DOHH2 (cell line): Measurements from ENCODE around the gene FNDC3A.

Experiments
- H3F3A ChIP-seq: fragments of 200-600 bp; sonication (generic), shearing (Covaris generic); 2 replicates; pipeline ENCODE4 v1.6.0; 2016; ENCODE audit warnings: antibody characterized with exemption, mild to moderate bottlenecking; ENCODE audit not compliant: control insufficient read depth, insufficient read depth
- H3K27ac ChIP-seq: fragments of 200-600 bp; sonication (generic); 2 replicates; pipeline ENCODE4 v1.5.1; 2014; ENCODE audit warnings: low read depth, mild to moderate bottlenecking, low read length, moderate library complexity
- H3K27me3 ChIP-seq: fragments of 200-600 bp; sonication (generic); 2 replicates; pipeline ENCODE4 v1.6.1; 2014; ENCODE audit warnings: mild to moderate bottlenecking, low read length, mixed read lengths; ENCODE audit not compliant: control insufficient read depth
- H3K36me3 ChIP-seq: fragments of 200-600 bp; sonication (generic); 2 replicates; pipeline ENCODE4 v1.6.1; 2014; ENCODE audit warnings: mild to moderate bottlenecking, low read length, moderate library complexity, mixed read lengths; ENCODE audit not compliant: control insufficient read depth
- H3K4me1 ChIP-seq: fragments of 200-600 bp; sonication (generic); 2 replicates; pipeline ENCODE4 v1.6.1; 2014; ENCODE audit warnings: mild to moderate bottlenecking, low read length, mixed read lengths; ENCODE audit not compliant: control insufficient read depth
- H3K4me2 ChIP-seq: fragments of 200-600 bp; sonication (generic); 2 replicates; pipeline ENCODE4 v1.6.0; 2014; ENCODE audit warnings: mild to moderate bottlenecking, low read length, moderate library complexity
- H3K4me3 ChIP-seq: fragments of 200-600 bp; sonication (generic); 2 replicates; pipeline ENCODE4 v1.5.1; 2014; ENCODE audit warnings: mild to moderate bottlenecking, low read length, mixed read lengths
- H3K79me2 ChIP-seq: fragments of 200-600 bp; sonication (generic); 2 replicates; pipeline ENCODE4 v1.6.1; 2014; ENCODE audit warnings: mild to moderate bottlenecking, low read length, mixed read lengths; ENCODE audit not compliant: control insufficient read depth
- H3K9me2 ChIP-seq: fragments of 200-600 bp; sonication (generic); replicated peaks from 2 replicates; pipeline ENCODE4 v1.6.1; 2014; ENCODE audit warnings: mild to moderate bottlenecking, low read length, mixed read lengths; ENCODE audit not compliant: control insufficient read depth
- H3K9me3 ChIP-seq: fragments of 200-600 bp; sonication (generic); 2 replicates; pipeline ENCODE4 v1.6.1; 2014; ENCODE audit warnings: antibody characterized with exemption, low read length, mixed read lengths; ENCODE audit not compliant: control insufficient read depth, insufficient read depth
- H4K20me1 ChIP-seq: fragments of 200-600 bp; sonication (generic); 2 replicates; pipeline ENCODE4 v1.6.0; 2014; ENCODE audit warnings: low read depth, mild to moderate bottlenecking, antibody characterized with exemption, low read length, moderate library complexity; ENCODE audit not compliant: control insufficient read depth, insufficient read depth
- CTCF ChIP-seq: fragments of 200-600 bp; sonication (generic); IDR thresholded peaks from one replicate; pipeline ENCODE4 v1.5.1; 2014; ENCODE audit warnings: antibody characterized with exemption, mild to moderate bottlenecking, low read depth, low read length; ENCODE audit not compliant: poor library complexity, severe bottlenecking
- EZH2phosphoT487 ChIP-seq: fragments of 200-600 bp; sonication (generic); IDR thresholded peaks from 2 replicates; pipeline ENCODE4 v1.6.1; 2017; ENCODE audit warnings: borderline replicate concordance, mild to moderate bottlenecking, antibody characterized with exemption, low read length, moderate library complexity, mixed read lengths

Gene FNDC3A

GRCh38 chr13:49247643-49248621 lies 272.2 kb downstream of the FNDC3A start, which contains the start of gene CDADC1:
Gene CDADC1 (plus strand): TSS chr13:49247925. CDS start chr13:49248038, 113 bp downstream.
- no peaks in the 10 kb centered on the region for H3K27me3 ChIP-seq
- no peak within 1 kb of the TSS; the same call in 1 of the 2 replicates for H3K27ac ChIP-seq
- no peaks in the 10 kb centered on the region for H3K9me3 ChIP-seq
- H4K20me1 ChIP-seq, result no peaks in the 10 kb centered on the region
- H3K79me2 ChIP-seq, result peaks cover 21% of the 10 kb centered on the region
- no peak for TF ChIP-seq CTCF
- TF ChIP-seq EZH2phosphoT487, result no peak
- H3K4me1 ChIP-seq, result peaks cover 30% of the 10 kb centered on the region
- H3K4me3 ChIP-seq, result peak within 1 kb of the TSS; percentile 73
- H3K9me2 ChIP-seq, result no peaks in the 10 kb centered on the region
- peak within 1 kb of the TSS; percentile 96 for H3K4me2 ChIP-seq
- H3K36me3 ChIP-seq, result peaks cover 13% of the 10 kb centered on the region
- no peaks in the 10 kb centered on the region for H3F3A ChIP-seq

- Histone ChIP-seq H3K4me2 (peak overlapping the region; percentile 96), H3K4me3 (peak overlapping the region; percentile 73), H3K9me2 (no peaks in the 10 kb centered on the region), H3K27me3 (no peaks in the 10 kb centered on the region), H4K20me1 (no peaks in the 10 kb centered on the region), H3F3A (no peaks in the 10 kb centered on the region), H3K79me2 (peaks cover 21% of the 10 kb centered on the region), H3K4me1 (peaks cover 30% of the 10 kb centered on the region), H3K27ac (no peak overlapping the region), H3K36me3 (peaks cover 13% of the 10 kb centered on the region), H3K9me3 (no peaks in the 10 kb centered on the region)
- TF ChIP-seq CTCF (peak; percentile 33), EZH2phosphoT487 (no peak)
Measured at GRCh38 chr13:49248622-49249002, 272.9 kb downstream of the FNDC3A start.

GRCh38 chr13:49251326-49251725 lies 275.6 kb downstream of the FNDC3A start:
- no peaks in the 10 kb centered on the region for H3K27me3 ChIP-seq
- TF ChIP-seq EZH2phosphoT487 (no peak), CTCF (no peak)
- no peaks in the 10 kb centered on the region for H3K9me2 ChIP-seq
- no peaks in the 10 kb centered on the region for H3F3A ChIP-seq
- H3K4me1 ChIP-seq, result peaks cover 30% of the 10 kb centered on the region
- 0 out of 2 replicates have a peak overlapping the region, but pooled peaks have one; percentile 3 for H3K4me2 ChIP-seq
- H3K79me2 ChIP-seq, result peaks cover 21% of the 10 kb centered on the region
- peaks cover 30% of the 10 kb centered on the region for H3K36me3 ChIP-seq
- H3K9me3 ChIP-seq, result no peaks in the 10 kb centered on the region
- no peaks in the 10 kb centered on the region for H4K20me1 ChIP-seq
- no peak overlapping the region for H3K27ac ChIP-seq
- no peak overlapping the region for H3K4me3 ChIP-seq
